ENCODE data around the gene LSM4. TPM values are rescaled to one million over a fixed set of nuclear protein-coding genes. Genes with fewer than 3 reads are reported as not detected.

Gene LSM4
- total and polyA plus RNA-seq, 10 of the 15 experiments (the other 5 are each of a cell fraction or from before 2014, with no cell fraction given): 12.6 to 652 (median 217) TPM

GRCh38 chr19:18328340-18329034 is 5.6 kb upstream of the LSM4 start (continued):
- TF ChIP-seq BCLAF1 (IDR thresholded peaks at IDR 0.05) (no peak), CUX1 (IDR thresholded peaks at IDR 0.05; ENCODE audit: insufficient replicate concordance, low read depth, low read length) (no peak), IKZF2 (IDR thresholded peaks at IDR 0.05) (peak in 1 of 2 experiments; percentile 22; a peak in 1 of 4 replicates), FOXK2 (IDR thresholded peaks at IDR 0.05) (no peak), CHD2 (IDR thresholded peaks at IDR 0.05; ENCODE audit: borderline replicate concordance, low read depth, low read length) (peak; percentile 66; the same call in 1 of the 2 replicates), MXI1 (IDR thresholded peaks at IDR 0.05; ENCODE audit: low read depth, low read length) (0 out of 2 replicates have a peak, but pooled peaks have one; percentile 43), POU2F2 (IDR thresholded peaks at IDR 0.05; ENCODE audit: borderline replicate concordance, low read depth, low read length) (no peak)
- TF ChIP-seq, protein P1, sequence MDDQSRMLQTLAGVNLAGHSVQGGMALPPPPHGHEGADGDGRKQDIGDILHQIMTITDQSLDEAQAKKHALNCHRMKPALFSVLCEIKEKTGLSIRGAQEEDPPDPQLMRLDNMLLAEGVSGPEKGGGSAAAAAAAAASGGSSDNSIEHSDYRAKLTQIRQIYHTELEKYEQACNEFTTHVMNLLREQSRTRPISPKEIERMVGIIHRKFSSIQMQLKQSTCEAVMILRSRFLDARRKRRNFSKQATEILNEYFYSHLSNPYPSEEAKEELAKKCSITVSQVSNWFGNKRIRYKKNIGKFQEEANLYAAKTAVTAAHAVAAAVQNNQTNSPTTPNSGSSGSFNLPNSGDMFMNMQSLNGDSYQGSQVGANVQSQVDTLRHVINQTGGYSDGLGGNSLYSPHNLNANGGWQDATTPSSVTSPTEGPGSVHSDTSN (IDR thresholded peaks at IDR 0.05; ENCODE audit: insufficient replicate concordance, low read depth, low read length): no peak
- TF ChIP-seq, protein P2, sequence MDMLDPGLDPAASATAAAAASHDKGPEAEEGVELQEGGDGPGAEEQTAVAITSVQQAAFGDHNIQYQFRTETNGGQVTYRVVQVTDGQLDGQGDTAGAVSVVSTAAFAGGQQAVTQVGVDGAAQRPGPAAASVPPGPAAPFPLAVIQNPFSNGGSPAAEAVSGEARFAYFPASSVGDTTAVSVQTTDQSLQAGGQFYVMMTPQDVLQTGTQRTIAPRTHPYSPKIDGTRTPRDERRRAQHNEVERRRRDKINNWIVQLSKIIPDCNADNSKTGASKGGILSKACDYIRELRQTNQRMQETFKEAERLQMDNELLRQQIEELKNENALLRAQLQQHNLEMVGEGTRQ (IDR thresholded peaks at IDR 0.05; ENCODE audit: borderline replicate concordance, low read depth, low read length): no peak
- TF ChIP-seq, protein P3, sequence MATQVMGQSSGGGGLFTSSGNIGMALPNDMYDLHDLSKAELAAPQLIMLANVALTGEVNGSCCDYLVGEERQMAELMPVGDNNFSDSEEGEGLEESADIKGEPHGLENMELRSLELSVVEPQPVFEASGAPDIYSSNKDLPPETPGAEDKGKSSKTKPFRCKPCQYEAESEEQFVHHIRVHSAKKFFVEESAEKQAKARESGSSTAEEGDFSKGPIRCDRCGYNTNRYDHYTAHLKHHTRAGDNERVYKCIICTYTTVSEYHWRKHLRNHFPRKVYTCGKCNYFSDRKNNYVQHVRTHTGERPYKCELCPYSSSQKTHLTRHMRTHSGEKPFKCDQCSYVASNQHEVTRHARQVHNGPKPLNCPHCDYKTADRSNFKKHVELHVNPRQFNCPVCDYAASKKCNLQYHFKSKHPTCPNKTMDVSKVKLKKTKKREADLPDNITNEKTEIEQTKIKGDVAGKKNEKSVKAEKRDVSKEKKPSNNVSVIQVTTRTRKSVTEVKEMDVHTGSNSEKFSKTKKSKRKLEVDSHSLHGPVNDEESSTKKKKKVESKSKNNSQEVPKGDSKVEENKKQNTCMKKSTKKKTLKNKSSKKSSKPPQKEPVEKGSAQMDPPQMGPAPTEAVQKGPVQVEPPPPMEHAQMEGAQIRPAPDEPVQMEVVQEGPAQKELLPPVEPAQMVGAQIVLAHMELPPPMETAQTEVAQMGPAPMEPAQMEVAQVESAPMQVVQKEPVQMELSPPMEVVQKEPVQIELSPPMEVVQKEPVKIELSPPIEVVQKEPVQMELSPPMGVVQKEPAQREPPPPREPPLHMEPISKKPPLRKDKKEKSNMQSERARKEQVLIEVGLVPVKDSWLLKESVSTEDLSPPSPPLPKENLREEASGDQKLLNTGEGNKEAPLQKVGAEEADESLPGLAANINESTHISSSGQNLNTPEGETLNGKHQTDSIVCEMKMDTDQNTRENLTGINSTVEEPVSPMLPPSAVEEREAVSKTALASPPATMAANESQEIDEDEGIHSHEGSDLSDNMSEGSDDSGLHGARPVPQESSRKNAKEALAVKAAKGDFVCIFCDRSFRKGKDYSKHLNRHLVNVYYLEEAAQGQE (IDR thresholded peaks at IDR 0.05; ENCODE audit: low read depth, low read length): no peak
- TF ChIP-seq, protein P4, sequence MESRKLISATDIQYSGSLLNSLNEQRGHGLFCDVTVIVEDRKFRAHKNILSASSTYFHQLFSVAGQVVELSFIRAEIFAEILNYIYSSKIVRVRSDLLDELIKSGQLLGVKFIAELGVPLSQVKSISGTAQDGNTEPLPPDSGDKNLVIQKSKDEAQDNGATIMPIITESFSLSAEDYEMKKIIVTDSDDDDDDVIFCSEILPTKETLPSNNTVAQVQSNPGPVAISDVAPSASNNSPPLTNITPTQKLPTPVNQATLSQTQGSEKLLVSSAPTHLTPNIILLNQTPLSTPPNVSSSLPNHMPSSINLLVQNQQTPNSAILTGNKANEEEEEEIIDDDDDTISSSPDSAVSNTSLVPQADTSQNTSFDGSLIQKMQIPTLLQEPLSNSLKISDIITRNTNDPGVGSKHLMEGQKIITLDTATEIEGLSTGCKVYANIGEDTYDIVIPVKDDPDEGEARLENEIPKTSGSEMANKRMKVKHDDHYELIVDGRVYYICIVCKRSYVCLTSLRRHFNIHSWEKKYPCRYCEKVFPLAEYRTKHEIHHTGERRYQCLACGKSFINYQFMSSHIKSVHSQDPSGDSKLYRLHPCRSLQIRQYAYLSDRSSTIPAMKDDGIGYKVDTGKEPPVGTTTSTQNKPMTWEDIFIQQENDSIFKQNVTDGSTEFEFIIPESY (IDR thresholded peaks at IDR 0.05): no peak
